HepG2 (cell line): Measurements from ENCODE around the gene FGF19. TPM values are rescaled to one million over a fixed set of nuclear protein-coding genes. Genes with fewer than 3 reads are reported as not detected.

ENCODE experiments used
- IKZF1 ChIP-seq: fragments of 450-650 bp; IDR thresholded peaks from 2 replicates; pipeline ENCODE4 v1.7.1; 2016
- JUNB ChIP-seq: sonication (generic); formaldehyde crosslinking; IDR thresholded peaks from 2 replicates; pipeline ENCODE4 v1.8.0; 2022; ENCODE audit warnings: missing genetic modification reagents, mild to moderate bottlenecking, borderline replicate concordance
- MYNN ChIP-seq: sonication (generic); formaldehyde crosslinking; IDR thresholded peaks from 2 replicates; pipeline ENCODE4 v1.4.0; 2020; ENCODE audit warnings: mild to moderate bottlenecking, low read depth, missing genetic modification reagents
- SMYD3 ChIP-seq: sonication (generic); formaldehyde crosslinking; IDR thresholded peaks from 2 replicates; pipeline ENCODE4 v1.8.1; 2023; ENCODE audit warnings: mild to moderate bottlenecking, missing genetic modification reagents
- TEAD3 ChIP-seq: optimal IDR thresholded peaks from 2 replicates; pipeline ENCODE3; 2016; ENCODE audit warnings: borderline replicate concordance
- TGIF2 ChIP-seq: IDR thresholded peaks from 2 replicates; pipeline ENCODE4 v1.6.1; 2016; ENCODE audit warnings: control low read depth, missing compliant biosample characterization
- XRCC5 ChIP-seq: fragments of 200-400 bp; formaldehyde crosslinking; optimal IDR thresholded peaks from 2 replicates; pipeline ENCODE3; 2017; ENCODE audit warnings: mild to moderate bottlenecking, low read length
- ZSCAN25 ChIP-seq: sonication (generic); formaldehyde crosslinking; IDR thresholded peaks from 2 replicates; pipeline ENCODE4 v1.8.0; 2022; ENCODE audit warnings: mild to moderate bottlenecking, missing genetic modification reagents
- polyA plus RNA-seq, 8 experiments: library from polyadenylated mRNA; depleted of rRNA in 3 of 8; stranded (reverse) in 7 of 8; unstranded in 1 of 8; fragments of >200 nt; fragmentation: Illumina TruSeq in 4 of 8; extraction: Trizol in 4 of 8; gene quantifications; 2 replicates each; pipeline versions ENCODE4 v1.2.1 to v1.2.3, GENCODE V29; 2011 to 2016; ENCODE audit warnings: low read depth in 4 of 8, missing spikeins in 1 of 8, mixed read lengths in 1 of 8; ENCODE audit not compliant: insufficient read depth in 1 of 8
- total RNA-seq, 5 experiments: library from RNA; depleted of rRNA; stranded (reverse); fragments of >200 nt; fragmentation: Illumina TruSeq; extraction: Trizol; gene quantifications; 2 replicates each; pipeline ENCODE4 v1.2.3, GENCODE V29; 2016; ENCODE audit warnings: low read depth in 1 of 5
- TF ChIP-seq, protein P1 (sequence below): sonication (generic); formaldehyde crosslinking; IDR thresholded peaks from 2 replicates; pipeline ENCODE4 v1.5.1; 2020; ENCODE audit warnings: mild to moderate bottlenecking, moderate library complexity, missing genetic modification reagents
- TF ChIP-seq, protein P2 (sequence below): sonication (generic); formaldehyde crosslinking; IDR thresholded peaks from 2 replicates; pipeline ENCODE4 v1.8.0; 2022; ENCODE audit warnings: mild to moderate bottlenecking, missing genetic modification reagents; ENCODE audit not compliant: insufficient replicate concordance
- TF ChIP-seq, protein P3 (sequence below): sonication (generic); formaldehyde crosslinking; IDR thresholded peaks from 2 replicates; pipeline ENCODE4 v1.4.0; 2020; ENCODE audit warnings: missing genetic modification reagents, borderline replicate concordance
- TF ChIP-seq, protein P4 (sequence below): sonication (generic); formaldehyde crosslinking; IDR thresholded peaks from 2 replicates; pipeline ENCODE4 v1.4.0; 2020; ENCODE audit warnings: mild to moderate bottlenecking, missing genetic modification reagents
- TF ChIP-seq, protein P5 (sequence below): sonication (generic); formaldehyde crosslinking; IDR thresholded peaks from 2 replicates; pipeline ENCODE4 v1.5.0; 2020; ENCODE audit warnings: missing genetic modification reagents

Gene FGF19
- total and polyA plus RNA-seq, 2 of the 13 experiments (the other 11 are each of a cell fraction or from before 2014, with no cell fraction given) = 0.07 TPM; not detected in 1

DNA sequence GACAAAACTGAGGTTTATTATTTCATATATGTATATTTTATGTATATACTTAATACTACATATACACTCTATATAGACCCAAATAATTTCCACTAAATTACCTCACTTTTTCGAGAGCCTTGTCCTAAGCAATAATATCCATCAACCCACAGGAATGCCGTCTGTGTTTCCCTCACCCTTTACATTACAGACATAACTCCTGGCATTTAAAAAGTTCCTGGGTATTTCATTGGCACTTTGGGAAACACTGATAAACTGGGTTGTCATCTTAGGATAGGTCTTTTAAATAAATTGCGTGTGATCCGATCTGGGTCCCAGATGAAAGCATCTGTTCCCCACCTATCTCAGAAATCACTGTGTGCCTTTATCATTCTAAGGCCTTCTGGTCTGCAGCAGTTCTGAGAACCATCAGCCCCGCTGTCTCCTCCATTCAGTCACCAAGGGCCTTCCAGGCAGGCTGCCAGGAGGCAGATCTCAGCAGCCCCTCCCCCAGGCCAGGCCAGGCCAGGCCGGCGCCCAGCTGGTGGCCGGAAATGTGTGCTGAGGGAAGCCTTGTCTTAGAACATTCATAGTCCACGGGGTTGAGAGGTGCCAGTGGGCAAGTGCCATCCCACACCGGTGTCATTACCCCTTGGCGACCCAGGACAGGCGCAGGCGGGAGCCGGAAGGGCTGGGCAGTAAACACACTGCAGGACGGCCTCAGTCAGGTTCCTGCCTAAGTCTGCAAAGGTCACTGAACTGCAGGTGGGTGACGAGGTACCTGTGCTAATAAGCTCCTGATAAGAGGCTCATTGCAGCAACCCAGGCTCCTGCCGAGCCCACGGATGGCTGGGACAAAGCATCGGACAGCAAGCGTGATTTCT is 3.3 kb downstream of the FGF19 start (continued):
- TF ChIP-seq, protein P1, sequence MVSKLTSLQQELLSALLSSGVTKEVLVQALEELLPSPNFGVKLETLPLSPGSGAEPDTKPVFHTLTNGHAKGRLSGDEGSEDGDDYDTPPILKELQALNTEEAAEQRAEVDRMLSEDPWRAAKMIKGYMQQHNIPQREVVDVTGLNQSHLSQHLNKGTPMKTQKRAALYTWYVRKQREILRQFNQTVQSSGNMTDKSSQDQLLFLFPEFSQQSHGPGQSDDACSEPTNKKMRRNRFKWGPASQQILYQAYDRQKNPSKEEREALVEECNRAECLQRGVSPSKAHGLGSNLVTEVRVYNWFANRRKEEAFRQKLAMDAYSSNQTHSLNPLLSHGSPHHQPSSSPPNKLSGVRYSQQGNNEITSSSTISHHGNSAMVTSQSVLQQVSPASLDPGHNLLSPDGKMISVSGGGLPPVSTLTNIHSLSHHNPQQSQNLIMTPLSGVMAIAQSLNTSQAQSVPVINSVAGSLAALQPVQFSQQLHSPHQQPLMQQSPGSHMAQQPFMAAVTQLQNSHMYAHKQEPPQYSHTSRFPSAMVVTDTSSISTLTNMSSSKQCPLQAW = peak; percentile 22; the same call in 1 of the 2 replicates
- no peak for TF ChIP-seq ZSCAN25
- TF ChIP-seq TGIF2 (CRISPR knock-in tag) = no peak; the same call in 1 of the 2 replicates
- TF ChIP-seq, protein P2, sequence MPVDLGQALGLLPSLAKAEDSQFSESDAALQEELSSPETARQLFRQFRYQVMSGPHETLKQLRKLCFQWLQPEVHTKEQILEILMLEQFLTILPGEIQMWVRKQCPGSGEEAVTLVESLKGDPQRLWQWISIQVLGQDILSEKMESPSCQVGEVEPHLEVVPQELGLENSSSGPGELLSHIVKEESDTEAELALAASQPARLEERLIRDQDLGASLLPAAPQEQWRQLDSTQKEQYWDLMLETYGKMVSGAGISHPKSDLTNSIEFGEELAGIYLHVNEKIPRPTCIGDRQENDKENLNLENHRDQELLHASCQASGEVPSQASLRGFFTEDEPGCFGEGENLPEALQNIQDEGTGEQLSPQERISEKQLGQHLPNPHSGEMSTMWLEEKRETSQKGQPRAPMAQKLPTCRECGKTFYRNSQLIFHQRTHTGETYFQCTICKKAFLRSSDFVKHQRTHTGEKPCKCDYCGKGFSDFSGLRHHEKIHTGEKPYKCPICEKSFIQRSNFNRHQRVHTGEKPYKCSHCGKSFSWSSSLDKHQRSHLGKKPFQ (CRISPR knock-in tag) = no peak
- TF ChIP-seq JUNB (CRISPR knock-in tag) = no peak
- TF ChIP-seq IKZF1 = no peak
- TF ChIP-seq, protein P3, sequence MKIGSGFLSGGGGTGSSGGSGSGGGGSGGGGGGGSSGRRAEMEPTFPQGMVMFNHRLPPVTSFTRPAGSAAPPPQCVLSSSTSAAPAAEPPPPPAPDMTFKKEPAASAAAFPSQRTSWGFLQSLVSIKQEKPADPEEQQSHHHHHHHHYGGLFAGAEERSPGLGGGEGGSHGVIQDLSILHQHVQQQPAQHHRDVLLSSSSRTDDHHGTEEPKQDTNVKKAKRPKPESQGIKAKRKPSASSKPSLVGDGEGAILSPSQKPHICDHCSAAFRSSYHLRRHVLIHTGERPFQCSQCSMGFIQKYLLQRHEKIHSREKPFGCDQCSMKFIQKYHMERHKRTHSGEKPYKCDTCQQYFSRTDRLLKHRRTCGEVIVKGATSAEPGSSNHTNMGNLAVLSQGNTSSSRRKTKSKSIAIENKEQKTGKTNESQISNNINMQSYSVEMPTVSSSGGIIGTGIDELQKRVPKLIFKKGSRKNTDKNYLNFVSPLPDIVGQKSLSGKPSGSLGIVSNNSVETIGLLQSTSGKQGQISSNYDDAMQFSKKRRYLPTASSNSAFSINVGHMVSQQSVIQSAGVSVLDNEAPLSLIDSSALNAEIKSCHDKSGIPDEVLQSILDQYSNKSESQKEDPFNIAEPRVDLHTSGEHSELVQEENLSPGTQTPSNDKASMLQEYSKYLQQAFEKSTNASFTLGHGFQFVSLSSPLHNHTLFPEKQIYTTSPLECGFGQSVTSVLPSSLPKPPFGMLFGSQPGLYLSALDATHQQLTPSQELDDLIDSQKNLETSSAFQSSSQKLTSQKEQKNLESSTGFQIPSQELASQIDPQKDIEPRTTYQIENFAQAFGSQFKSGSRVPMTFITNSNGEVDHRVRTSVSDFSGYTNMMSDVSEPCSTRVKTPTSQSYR = peak; percentile 89; the same call in 1 of the 2 replicates
- TF ChIP-seq, protein P4, sequence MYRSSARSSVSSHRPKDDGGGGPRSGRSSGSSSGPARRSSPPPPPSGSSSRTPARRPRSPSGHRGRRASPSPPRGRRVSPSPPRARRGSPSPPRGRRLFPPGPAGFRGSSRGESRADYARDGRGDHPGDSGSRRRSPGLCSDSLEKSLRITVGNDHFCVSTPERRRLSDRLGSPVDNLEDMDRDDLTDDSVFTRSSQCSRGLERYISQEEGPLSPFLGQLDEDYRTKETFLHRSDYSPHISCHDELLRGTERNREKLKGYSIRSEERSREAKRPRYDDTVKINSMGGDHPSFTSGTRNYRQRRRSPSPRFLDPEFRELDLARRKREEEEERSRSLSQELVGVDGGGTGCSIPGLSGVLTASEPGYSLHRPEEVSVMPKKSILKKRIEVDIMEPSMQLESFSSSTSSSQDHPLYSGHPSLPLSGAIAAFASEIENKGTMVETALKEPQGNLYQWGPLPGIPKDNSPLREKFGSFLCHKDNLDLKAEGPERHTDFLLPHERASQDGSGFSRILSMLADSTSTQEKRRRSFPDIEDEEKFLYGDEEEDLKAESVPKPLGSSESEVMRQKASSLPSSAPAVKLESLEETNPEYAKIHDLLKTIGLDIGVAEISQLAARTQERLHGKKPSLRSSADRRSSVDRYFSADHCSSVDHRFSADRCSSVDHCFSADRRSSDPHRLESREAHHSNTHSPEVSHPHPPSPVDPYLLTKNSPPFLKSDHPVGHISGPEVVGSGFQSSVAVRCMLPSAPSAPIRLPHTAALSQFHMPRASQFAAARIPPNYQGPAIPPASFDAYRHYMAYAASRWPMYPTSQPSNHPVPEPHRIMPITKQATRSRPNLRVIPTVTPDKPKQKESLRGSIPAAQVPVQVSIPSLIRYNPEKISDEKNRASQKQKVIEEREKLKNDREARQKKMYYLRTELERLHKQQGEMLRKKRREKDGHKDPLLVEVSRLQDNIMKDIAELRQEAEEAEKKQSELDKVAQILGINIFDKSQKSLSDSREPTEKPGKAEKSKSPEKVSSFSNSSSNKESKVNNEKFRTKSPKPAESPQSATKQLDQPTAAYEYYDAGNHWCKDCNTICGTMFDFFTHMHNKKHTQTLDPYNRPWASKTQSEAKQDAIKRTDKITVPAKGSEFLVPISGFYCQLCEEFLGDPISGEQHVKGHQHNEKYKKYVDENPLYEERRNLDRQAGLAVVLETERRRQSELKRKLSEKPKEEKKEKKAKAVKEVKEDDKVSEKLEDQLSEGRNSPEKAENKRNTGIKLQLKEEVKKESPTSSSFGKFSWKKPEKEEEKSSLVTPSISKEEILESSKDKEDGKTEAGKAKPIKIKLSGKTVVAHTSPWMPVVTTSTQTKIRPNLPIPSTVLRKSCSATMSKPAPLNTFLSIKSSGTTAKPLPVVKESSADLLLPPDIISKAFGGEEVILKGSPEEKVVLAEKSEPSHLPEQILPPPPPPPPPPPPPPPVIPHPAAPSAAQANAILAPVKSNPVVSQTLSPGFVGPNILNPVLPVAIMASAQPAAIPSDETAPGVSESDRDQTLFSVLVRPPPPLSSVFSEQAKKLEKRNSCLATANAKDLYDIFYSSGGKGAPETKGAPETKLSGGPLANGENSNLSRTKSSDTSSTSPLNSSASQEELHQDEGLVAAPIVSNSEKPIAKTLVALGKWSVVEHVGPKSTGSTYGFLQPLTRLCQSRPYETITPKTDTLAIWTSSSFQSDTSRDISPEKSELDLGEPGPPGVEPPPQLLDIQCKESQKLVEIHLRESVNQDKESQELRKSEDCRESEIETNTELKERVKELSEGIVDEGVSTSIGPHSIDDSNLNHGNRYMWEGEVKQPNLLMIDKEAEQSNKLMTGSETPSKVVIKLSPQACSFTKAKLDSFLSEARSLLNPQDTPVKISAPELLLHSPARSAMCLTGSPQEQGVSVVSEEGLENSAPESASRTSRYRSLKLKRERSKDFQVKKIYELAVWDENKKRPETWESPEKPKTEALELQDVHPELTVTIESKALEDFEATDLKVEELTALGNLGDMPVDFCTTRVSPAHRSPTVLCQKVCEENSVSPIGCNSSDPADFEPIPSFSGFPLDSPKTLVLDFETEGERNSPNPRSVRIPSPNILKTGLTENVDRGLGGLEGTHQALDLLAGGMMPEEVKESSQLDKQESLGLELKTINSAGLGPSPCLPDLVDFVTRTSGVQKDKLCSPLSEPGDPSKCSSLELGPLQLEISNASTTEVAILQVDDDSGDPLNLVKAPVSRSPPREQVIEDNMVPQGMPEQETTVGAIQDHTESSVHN = no peak
- TF ChIP-seq SMYD3 (CRISPR knock-in tag) = no peak
- TF ChIP-seq, protein P5, sequence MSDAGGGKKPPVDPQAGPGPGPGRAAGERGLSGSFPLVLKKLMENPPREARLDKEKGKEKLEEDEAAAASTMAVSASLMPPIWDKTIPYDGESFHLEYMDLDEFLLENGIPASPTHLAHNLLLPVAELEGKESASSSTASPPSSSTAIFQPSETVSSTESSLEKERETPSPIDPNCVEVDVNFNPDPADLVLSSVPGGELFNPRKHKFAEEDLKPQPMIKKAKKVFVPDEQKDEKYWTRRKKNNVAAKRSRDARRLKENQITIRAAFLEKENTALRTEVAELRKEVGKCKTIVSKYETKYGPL = no peak
- TF ChIP-seq TEAD3 = peak; percentile 31
- TF ChIP-seq XRCC5 = peak; percentile 30
- TF ChIP-seq MYNN (CRISPR knock-in tag) = no peak
